ENCODE measurements around the gene MLEC. TPM values are rescaled to one million over a fixed set of nuclear protein-coding genes. Genes with fewer than 3 reads are reported as not detected.

MLEC gene
- total RNA-seq, 1 donor from 2014 or later = 115 TPM

- H3K4me3 ChIP-seq = no peak overlapping the region
- H3K27ac ChIP-seq = no peak overlapping the region
- no peak for TF ChIP-seq CTCF (IDR thresholded peaks at IDR 0.05)
- ATAC-seq = no peak
- no peaks in the 10 kb centered on the region for H3K36me3 ChIP-seq
- no peaks in the 10 kb centered on the region for H3K4me1 ChIP-seq
- DNase-seq = no peak
- H3K9me3 ChIP-seq = no peaks in the 10 kb centered on the region
- intact Hi-C loops (cut with DNase I) = no loop called here
- no peaks in the 10 kb centered on the region for H3K27me3 ChIP-seq
Observed at GRCh38 chr12:120751389-120751788, 64.4 kb downstream of the MLEC start.

Other genes with a start within 250 kb of the MLEC start
- gene COX6A1, start 249.0 kb upstream of the MLEC start, total RNA-seq = 258 TPM
- 21.1 TPM for gene TRIAP1, start 240.8 kb upstream of the MLEC start, total RNA-seq
- gene GATC, start 240.7 kb upstream of the MLEC start, total RNA-seq = 29.3 TPM
- gene SRSF9, start 217.4 kb upstream of the MLEC start, total RNA-seq = 116 TPM
- 242 TPM for gene DYNLL1, start 191.0 kb upstream of the MLEC start, total RNA-seq
- 19.6 TPM for gene COQ5, start 158.0 kb upstream of the MLEC start, total RNA-seq
- gene RNF10, start 152.8 kb upstream of the MLEC start, total RNA-seq = 190 TPM
- gene POP5, start 105.7 kb upstream of the MLEC start, total RNA-seq = 41.1 TPM
- 0.23 TPM for gene CABP1, start 46.5 kb upstream of the MLEC start, total RNA-seq
- 23.0 TPM for gene UNC119B, start 23.3 kb downstream of the MLEC start, total RNA-seq
- gene ACADS, start 38.7 kb downstream of the MLEC start, total RNA-seq = 20.9 TPM
- 44.1 TPM for gene SPPL3, start 217.2 kb downstream of the MLEC start, total RNA-seq

Measured in upper lobe of right lung (tissue), 1 donor.